Measurements from ENCODE around the gene FAM241B.
A peak's percentile ranks its signal among the peaks of the same experiment; 100 is the strongest.

Gene FAM241B

DNA sequence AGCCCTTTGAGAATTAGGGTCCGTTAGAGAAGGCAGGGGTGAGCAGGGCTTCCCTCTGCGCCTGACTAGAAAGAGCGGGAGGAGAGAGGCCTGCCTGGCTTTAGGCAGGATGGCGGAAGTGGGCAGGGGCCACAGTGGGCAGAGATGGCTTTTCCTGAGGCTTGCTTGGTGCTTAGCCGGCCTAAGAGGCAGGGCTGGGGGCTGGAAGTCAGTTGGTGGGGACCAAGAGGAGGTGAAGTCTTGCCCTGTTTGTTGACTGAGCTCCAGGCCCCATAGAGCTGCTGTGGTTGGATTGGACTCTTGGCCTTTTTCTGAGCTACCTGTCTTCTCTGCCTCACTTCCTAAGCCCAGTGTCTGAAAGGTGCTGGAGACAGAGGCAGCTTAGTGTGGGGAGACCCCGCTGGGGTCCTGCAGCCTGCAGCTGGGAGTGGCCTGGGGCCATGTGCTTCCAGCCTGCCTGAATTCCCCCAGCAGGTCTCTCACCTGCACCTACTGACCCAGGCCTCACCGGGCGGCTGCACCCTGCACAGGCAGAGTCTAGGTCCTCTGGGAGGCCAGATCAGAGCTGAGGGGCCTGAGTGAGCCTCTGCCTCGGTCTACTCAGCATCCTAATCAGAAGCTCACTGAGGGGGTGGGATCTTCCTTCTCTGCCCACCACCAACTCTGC lies 4.8 kb downstream of the FAM241B start:
- no peak for DNase-seq (ENCODE audit: low spot score)

DNA sequence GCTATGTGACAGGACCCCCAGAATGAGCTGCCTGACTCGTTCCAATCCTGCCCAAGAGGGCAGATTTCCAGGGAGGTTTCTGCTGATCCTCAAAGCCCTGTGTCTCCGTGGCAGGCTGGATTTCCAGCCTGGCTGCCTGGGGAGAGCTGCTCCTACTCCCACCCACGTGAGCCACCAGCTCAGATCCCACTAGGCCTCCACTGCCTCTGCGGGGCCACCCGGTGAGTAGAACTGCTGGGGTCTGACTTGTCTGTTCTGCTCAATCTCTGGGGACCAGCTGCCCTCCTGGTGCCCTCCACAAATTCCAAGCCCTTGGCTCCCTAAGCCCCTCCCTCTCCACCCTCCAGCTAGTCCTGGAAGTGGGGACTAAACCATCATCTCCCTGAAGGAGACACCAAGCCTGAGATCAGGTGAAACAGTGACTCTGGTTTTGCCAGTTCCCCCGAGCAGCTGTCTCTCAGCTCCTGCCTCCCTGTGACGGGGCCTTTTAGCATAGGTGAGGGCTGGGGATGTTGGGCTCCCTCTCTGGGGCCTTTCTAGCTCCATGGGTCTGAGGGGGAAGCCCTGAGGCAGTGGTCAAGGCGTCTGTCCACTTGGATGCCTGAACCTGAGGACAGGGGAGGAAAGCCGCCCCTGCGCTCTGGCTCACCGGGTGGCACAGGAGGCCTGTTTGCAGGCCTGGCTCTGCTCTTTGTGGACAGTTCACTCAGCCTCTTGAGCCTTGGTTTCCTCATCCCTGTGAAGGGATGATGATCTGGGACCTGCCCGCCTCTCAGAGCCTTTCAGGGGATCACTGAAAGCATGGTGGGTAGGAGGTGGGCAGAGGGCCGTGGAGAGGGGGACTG lies 5.6 kb downstream of the FAM241B start:
- DNase-seq (ENCODE audit: low spot score) = no peak

DNA sequence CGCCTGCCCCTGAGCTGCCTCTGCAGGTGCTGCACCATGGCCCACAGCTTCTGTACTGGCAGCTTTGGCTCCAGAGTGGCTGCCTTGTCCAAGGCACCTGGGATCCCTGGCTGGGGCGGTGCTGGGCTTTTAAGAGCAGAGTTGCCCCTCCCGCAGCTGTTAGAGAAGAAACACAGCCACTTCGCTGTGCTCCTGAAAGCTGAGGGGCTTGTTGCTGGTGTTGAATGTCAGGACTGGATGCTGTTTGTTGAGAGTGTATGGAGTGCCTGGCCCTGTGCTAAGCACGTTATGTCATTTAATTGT lies 6.2 kb downstream of the FAM241B start:
- DNase-seq (ENCODE audit: low spot score) = no peak

GRCh38 chr10:69636626-69637605 lies 6.9 kb downstream of the FAM241B start:
- DNase-seq (ENCODE audit: low spot score) = no peak

DNA sequence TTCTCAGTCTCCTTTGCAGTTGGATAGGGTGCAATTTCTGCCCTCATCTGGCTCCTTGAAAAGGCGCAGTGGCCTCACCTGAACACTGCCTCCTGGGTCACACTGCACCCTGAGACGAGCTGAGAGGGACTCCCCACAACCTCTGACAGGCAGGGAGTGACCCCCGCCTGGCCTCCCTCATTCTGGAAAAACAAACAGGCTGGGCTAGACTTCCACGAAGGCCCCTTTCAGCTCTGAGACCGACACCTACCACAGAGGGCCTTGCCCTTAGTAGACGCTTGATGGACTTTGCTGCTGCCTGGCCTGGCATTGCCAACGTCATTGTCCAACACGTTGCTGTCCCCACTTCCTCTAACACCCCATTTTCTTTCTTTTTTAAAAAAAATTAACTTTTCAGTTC lies 8.6 kb downstream of the FAM241B start:
- DNase-seq (ENCODE audit: low spot score) = no peak

DNA sequence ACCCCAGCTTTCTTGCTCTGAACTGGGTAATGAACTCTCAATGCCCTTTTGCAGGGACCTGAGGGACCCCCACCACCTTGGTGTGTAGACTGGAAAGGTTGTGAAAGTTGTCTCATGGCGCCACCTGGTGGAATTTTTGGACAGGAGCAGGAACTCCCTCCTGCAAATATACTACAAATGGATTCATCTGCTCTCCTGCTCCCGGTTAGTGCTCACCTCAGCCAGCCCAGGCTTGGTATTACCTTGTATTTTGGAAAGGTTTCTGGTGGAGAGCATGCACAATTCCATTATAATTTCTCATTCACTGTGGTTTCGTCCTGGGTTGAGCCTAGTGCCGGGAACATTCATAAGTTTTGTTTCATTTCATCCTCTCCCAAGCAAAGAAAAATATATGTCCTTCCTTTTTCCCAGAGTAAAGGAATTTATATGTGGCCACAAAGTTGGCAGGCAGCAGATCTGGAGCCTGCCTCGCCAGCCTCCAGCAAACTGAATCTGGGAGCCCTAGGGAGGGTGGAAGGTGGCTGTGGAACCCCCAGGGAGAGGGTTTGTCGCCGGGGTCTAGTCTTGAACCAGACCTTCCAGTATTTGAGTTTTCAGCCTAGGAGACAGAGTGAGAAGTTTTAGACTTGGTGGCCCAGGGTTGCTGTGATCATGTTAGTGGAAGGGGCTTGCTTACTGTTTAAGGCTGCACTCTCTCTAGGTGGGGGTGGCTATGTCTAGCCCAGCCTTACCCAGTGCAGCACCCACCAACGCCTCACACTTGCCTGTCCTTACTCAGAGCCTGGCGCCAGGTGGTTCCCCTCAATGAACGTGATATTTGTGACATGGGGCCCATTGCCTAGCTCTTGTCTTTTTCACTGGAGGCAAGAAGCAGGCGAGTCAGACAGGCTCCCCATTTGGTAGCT lies 9.5 kb downstream of the FAM241B start:
- peak; percentile 82 for DNase-seq (ENCODE audit: low spot score)

DNA sequence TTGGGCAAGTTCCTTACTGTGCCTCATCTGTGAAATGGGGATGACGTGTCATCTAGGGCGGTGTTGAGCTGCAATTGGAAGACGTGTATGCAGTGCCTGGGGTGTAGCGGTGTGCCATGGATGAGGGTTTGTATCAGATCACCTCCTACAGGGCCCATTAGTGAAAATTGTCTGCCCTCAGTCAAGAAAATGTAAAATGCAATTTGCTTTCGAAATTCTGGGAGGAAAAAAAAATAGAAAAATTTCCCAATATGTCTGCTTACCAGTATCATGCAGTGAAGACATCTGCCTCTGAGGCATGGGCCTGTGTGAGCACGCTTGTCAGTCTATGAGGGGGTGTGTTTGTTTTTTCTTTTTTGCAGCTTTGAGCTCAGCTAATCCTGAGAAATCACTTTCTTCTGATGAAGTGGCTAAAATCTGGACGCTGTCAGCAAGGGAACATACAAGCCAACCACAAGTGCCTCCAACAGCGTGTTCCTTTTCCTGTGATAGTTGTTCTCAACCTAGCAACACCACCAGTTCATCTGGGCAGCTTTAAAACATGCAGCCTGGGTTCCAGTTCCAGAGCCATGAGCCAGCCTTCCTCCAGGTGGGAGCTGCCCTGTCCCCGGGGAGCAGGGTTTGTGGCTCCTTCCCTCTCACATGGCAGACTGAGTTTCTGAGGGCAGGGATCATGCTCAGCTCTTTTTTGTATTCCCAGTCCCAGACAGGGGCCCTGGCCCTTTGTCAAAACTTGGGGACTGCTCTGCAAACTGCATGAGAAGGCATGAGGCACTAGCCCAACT lies 10.3 kb downstream of the FAM241B start:
- DNase-seq (ENCODE audit: low spot score) = no peak

- DNase-seq (ENCODE audit: low spot score) = no peak
Measured at GRCh38 chr10:69641261-69641980, 11.4 kb downstream of the FAM241B start.

GRCh38 chr10:69642747-69643146 lies 12.7 kb downstream of the FAM241B start:
- no peak for DNase-seq (ENCODE audit: low spot score)

- no peak for DNase-seq (ENCODE audit: low spot score)
Measured at GRCh38 chr10:69643779-69644657, 14.0 kb downstream of the FAM241B start.

GRCh38 chr10:69644658-69645295 lies 14.7 kb downstream of the FAM241B start:
- peak; percentile 90 for DNase-seq (ENCODE audit: low spot score)

DNA sequence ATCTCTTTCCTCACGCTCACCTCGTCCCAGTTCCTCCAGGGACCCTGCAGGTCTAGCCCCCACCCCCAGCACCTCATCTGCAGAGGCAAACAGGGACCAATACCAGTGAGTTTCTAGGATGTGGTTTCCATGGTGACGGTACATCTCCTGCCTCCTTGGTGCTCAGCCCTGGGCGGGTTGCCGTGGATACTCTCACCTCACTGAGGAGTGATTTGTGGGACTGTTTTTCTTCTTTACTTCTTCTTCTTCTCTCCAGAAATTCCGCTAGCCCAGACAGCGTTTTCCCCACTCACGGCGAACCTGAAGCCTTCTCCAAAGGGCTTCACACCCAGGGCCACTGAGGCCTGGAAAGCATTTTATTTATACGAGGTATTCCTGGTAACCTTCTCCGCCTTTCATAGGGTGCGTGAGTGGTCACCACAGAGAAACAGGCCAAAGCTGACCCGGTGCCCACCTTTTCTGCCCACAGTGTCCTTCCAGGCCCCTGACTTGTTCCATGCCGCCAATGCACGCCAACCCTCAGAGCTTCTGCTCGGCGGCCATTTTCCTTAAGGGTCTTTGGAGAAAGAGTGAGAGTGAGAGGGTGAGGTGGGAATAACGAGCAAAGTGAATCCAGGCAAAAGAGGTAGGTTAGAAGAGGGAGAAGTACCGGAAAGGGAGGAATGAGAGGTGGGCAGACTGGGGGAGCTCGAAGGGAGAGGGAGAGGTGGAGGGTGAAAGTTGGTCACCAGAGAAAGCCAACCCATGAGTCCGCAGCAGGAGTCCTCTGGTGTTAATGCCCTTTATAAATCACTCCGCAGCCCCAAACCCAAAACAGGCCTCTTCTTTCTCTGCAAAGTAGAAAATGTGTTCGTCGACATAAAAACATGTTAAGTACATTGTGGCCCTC lies 15.5 kb downstream of the FAM241B start:
- no peak for DNase-seq (ENCODE audit: low spot score)

GRCh38 chr10:69646185-69647060 lies 16.4 kb downstream of the FAM241B start:
- DNase-seq (ENCODE audit: low spot score) = no peak

DNA sequence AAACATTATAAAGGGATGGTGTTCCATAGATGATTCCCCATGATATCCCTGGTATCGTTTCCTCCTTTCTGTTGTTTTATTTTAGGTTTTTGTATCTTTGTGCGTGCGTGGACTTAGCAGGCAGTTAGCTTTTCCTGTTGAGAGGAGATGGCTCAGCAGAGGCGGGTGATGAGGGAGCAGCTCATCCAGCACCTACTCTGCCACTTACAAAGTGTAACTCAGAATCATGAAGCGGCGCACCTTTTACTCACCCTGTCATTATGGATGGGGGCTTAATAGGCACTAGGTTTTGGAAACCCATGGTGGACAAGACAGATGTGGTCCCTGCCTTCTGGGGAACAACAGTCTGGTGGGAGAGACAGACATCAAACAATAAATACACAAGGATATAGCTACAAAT lies 17.1 kb downstream of the FAM241B start:
- no peak for DNase-seq (ENCODE audit: low spot score)

- no peak for DNase-seq (ENCODE audit: low spot score)
Measured at GRCh38 chr10:69647819-69648218, 17.8 kb downstream of the FAM241B start.

GRCh38 chr10:69648461-69648860 lies 18.4 kb downstream of the FAM241B start:
- DNase-seq (ENCODE audit: low spot score) = no peak

Data from GM03348 (cell line).